Measurements from ENCODE around the gene PFKFB2.

DNA sequence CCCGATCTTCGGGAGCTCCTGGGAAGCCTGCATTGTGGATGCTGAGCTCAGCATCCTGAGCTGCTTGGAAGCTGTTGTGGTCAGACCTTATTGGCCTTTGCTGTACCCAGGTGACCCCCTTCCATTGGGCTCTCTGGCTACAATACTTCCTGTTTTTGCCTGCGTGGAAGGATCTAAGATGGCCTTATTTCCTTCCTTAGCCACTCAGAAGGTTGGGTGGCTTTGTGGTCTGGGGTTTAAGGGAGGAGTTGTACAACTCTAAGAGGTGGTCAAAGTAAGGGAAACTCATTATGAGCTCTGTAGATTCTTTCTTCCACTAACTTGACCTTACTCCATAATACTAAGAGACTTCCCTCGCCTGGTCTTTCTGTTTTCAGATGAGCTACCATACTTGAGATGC is 17.7 kb downstream of the PFKFB2 start:
- TF ChIP-seq MEIS1 (CRISPR knock-in tag; IDR thresholded peaks at IDR 0.05; ENCODE audit: borderline replicate concordance): no peak
- TF ChIP-seq, protein P1, sequence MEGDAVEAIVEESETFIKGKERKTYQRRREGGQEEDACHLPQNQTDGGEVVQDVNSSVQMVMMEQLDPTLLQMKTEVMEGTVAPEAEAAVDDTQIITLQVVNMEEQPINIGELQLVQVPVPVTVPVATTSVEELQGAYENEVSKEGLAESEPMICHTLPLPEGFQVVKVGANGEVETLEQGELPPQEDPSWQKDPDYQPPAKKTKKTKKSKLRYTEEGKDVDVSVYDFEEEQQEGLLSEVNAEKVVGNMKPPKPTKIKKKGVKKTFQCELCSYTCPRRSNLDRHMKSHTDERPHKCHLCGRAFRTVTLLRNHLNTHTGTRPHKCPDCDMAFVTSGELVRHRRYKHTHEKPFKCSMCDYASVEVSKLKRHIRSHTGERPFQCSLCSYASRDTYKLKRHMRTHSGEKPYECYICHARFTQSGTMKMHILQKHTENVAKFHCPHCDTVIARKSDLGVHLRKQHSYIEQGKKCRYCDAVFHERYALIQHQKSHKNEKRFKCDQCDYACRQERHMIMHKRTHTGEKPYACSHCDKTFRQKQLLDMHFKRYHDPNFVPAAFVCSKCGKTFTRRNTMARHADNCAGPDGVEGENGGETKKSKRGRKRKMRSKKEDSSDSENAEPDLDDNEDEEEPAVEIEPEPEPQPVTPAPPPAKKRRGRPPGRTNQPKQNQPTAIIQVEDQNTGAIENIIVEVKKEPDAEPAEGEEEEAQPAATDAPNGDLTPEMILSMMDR (tag by site-specific recombination; IDR thresholded peaks at IDR 0.05): no peak
- TF ChIP-seq, protein P2, sequence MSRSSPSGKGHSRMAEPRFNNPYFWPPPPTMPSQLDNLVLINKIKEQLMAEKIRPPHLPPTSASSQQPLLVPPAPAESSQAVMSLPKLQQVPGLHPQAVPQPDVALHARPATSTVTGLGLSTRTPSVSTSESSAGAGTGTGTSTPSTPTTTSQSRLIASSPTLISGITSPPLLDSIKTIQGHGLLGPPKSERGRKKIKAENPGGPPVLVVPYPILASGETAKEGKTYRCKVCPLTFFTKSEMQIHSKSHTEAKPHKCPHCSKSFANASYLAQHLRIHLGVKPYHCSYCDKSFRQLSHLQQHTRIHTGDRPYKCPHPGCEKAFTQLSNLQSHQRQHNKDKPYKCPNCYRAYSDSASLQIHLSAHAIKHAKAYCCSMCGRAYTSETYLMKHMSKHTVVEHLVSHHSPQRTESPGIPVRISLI (tag by site-specific recombination; IDR thresholded peaks at IDR 0.05): no peak
- no peak for TF ChIP-seq REPIN1 (tag by site-specific recombination; IDR thresholded peaks at IDR 0.05; ENCODE audit: low read depth)
- no peak for TF ChIP-seq ZNF114 (tag by site-specific recombination; IDR thresholded peaks at IDR 0.05)
- TF ChIP-seq, protein P3, sequence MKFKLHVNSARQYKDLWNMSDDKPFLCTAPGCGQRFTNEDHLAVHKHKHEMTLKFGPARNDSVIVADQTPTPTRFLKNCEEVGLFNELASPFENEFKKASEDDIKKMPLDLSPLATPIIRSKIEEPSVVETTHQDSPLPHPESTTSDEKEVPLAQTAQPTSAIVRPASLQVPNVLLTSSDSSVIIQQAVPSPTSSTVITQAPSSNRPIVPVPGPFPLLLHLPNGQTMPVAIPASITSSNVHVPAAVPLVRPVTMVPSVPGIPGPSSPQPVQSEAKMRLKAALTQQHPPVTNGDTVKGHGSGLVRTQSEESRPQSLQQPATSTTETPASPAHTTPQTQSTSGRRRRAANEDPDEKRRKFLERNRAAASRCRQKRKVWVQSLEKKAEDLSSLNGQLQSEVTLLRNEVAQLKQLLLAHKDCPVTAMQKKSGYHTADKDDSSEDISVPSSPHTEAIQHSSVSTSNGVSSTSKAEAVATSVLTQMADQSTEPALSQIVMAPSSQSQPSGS (tag by site-specific recombination; IDR thresholded peaks at IDR 0.05; ENCODE audit: low read depth): no peak
- TF ChIP-seq ZXDB (tag by site-specific recombination; IDR thresholded peaks at IDR 0.05): no peak
- no peak for TF ChIP-seq ZNF501 (tag by site-specific recombination; IDR thresholded peaks at IDR 0.05)
- TF ChIP-seq ZNF530 (tag by site-specific recombination; IDR thresholded peaks at IDR 0.05; ENCODE audit: low read depth): no peak
- no peak for TF ChIP-seq ZNF155 (tag by site-specific recombination; IDR thresholded peaks at IDR 0.05)
- TF ChIP-seq ZNF274 (IDR thresholded peaks at IDR 0.05; ENCODE audit: low read length): no peak
- TF ChIP-seq ZNF274 (tag by site-specific recombination; IDR thresholded peaks at IDR 0.05; ENCODE audit: borderline replicate concordance): no peak

Data from HEK293 (cell line).